AG08396 (cell line): ENCODE measurements around the gene CBR4.
A peak's percentile ranks its signal among the peaks of the same experiment; 100 is the strongest.
"Not testable (repeated sequence)": the region's sequence is repeated elsewhere in the genome, so short reads cannot be mapped to it uniquely, and the experiment has no call there.

Source experiments
- DNase-seq: peaks from one replicate; pipeline ENCODE4 v3.0.0; 2012; ENCODE audit warnings: low spot score, mixed read lengths

CBR4 gene

DNA sequence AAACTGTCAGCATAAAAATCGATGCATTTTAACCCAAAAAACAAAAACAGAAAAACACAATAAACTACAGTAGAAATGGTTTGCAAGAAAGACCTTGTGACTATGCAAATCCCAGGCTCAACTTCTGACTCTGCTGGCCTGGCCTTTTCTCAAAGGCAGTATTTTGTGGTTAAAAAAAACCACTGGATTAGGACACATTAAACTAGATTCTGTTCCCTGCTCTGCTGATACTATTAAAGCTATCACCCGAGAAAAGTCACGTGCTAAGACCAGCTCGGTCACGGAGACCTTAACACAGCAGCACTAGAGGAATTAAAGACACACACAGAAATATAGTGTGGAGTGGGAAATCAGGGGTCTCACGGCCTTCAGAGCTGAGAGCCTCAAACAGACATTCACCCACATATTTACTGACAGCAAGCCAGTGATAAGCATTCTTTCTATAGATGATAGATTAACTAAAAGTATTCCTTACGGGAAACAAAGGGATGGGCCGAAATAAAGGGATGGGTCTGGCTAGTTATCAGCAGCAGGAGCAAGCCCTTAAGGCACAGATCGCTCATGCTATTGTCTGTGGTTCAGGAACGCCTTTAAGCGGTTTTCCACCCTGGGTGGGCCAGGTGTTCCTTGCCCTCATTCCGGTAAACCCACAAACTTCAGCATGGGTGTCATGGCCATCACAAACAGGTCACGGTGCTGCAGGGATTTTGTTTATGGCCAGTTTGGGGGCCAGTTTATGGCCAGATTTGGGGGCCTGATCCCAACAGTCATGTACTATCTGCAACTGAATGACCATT lies 16.1 kb downstream of the CBR4 start:
- DNase-seq = no peak

DNA sequence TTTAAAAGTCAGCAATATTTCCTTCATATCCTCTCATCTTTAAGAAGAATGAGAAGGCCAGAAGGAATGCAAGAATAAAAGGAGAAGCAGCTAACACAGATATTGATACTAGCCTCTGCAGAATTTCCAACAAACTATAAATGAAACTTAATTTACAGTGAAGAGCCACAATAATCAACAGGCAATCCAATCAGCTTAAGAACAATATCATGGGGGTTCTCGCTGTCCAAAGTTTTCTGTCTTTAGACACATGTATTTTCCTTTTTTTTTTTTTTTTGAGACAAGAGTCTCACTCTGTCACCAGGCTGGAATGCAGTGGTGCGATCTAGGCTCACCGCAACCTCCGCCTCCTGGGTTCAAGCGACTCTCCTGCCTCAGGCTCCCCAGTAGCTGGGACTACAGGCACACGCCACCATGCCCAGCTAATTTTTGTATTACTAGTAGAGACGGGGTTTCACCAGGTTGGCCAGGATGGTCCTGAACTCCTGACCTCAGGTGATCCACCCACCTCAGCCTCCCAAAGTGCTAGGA lies 17.0 kb downstream of the CBR4 start:
- not testable (repeated sequence) for DNase-seq

DNA sequence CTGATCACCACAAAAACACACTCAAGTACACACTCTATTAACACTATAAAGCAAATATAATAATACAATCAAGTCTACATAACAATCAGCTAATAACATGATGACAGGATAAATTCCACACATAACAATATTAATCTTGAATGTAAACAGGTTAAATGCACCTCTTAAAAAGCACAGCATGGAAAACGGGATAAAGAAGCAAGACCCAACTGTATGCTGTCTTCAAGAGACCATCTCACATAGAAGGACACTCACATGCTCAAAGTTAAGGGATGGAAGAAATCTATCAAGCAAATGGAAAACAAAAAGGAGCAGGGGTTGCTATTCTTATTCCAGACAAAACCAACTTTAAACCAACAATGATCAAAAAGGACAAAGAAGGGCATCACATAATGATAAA lies 28.1 kb downstream of the CBR4 start:
- no peak for DNase-seq

- no peak for DNase-seq
Measured at GRCh38 chr4:168981460-168981859, 28.6 kb downstream of the CBR4 start.

- DNase-seq = no peak
Measured at GRCh38 chr4:168979338-168979737, 30.7 kb downstream of the CBR4 start.

DNA sequence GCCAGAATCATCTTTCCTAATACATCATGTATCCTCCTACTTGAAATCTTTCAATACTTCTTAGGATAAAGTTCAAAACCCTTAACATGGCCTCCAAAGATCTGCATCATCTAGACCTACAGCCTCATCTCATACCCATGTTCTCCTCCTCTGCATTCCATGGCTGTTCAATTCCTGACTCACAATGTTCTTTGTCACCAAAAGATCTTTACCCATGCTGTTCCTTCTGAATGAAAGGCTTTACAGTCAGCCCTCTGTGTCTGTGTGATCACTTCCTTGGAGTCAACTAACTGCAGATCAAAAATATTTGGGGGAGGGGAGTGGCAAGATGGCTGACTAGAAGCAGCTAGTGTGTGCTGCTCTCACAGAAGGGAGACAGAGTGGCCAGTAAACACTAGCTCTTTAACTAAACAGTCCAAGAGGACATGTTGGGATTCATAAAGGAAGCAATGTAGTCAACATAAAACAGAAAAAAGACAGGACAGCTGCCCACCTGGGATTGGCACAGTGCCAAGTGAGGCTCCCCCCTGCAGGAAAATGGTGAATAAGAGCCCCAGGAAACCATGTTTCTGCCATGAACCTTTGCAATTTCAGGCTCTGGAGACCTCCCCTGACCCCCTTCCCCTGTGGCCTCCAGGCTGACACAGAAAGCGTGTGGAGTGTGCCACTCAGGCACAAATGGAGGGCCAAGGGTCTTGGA lies 31.9 kb downstream of the CBR4 start:
- DNase-seq = peak; percentile 44

- no peak for DNase-seq
Measured at GRCh38 chr4:168972596-168972995, 37.5 kb downstream of the CBR4 start.

- no peak for DNase-seq
Measured at GRCh38 chr4:168960716-168961115, 49.3 kb downstream of the CBR4 start.

- no peak for DNase-seq
Measured at GRCh38 chr4:168955674-168956073, 54.4 kb downstream of the CBR4 start.

DNA sequence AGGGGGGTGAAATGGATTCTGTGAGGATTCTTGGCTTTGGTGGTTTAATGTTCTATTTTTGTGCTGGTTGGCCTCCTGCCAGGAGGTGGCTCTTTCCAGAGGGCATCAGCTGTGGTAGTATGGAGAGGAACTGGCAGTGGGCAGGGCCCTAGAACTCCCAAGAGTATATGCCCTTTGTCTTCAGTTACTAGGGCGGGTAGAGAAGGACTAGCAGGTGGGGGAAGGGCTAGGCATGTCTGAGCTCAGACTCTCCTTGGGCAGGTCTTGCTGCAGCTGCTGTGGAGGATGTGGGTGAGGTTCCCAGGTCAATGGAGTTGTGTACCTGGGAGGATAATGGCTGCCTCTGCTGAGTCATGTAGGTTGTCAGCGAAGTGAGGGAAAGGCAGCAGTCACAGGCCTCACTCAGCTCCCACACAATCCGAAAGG lies 57.2 kb downstream of the CBR4 start:
- DNase-seq = not testable (repeated sequence)

DNA sequence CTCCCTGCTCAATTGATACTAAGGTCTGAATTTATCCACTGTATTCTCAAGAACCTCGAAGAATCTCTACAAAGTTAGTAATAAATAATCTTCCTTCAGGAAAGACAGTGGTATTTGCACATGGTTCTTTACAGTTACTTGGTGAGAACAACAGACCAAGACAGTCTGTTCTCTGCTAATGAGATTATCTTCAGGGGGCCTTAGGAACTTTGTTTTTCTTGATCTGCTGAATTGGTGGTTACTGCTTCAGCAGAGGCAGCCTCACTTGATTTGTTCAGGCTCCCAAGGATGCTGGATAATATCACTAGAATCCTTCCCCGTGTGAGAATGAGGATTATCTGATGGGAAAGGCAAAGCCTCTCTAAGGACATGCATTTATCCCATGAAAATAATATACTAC lies 64.8 kb downstream of the CBR4 start:
- no peak for DNase-seq

DNA sequence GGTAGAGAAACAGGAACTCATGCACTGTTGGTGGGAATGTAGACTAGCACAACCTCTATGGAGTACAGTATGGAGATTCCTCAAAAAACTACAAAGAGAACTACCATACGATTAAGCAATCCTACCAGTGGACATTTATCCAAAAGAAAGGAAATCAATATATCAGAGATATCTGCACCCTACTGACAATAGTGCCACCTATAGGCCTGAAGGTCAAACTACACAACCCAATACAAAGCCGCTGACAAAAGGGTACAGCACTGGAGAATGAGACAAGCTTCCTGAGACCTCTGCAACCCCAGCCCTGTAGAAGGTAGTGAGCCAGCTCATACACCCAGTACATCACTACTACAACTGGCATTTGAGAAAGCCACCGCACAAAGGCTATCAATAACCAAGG lies 67.1 kb downstream of the CBR4 start:
- DNase-seq = no peak
